DMS114 treated with DMSO at 0.1 percent for 48 hours (cell line): ENCODE measurements around the gene DNAJC19.
"Not testable (repeated sequence)": the region's sequence is repeated elsewhere in the genome, so short reads cannot be mapped to it uniquely, and the experiment has no call there.

ENCODE experiments used
- DNase-seq: peaks from one replicate; lab custom pipeline; 2025; ENCODE audit not compliant: unreplicated experiment; lab: John Stamatoyannopoulos, UW

Gene DNAJC19

DNA sequence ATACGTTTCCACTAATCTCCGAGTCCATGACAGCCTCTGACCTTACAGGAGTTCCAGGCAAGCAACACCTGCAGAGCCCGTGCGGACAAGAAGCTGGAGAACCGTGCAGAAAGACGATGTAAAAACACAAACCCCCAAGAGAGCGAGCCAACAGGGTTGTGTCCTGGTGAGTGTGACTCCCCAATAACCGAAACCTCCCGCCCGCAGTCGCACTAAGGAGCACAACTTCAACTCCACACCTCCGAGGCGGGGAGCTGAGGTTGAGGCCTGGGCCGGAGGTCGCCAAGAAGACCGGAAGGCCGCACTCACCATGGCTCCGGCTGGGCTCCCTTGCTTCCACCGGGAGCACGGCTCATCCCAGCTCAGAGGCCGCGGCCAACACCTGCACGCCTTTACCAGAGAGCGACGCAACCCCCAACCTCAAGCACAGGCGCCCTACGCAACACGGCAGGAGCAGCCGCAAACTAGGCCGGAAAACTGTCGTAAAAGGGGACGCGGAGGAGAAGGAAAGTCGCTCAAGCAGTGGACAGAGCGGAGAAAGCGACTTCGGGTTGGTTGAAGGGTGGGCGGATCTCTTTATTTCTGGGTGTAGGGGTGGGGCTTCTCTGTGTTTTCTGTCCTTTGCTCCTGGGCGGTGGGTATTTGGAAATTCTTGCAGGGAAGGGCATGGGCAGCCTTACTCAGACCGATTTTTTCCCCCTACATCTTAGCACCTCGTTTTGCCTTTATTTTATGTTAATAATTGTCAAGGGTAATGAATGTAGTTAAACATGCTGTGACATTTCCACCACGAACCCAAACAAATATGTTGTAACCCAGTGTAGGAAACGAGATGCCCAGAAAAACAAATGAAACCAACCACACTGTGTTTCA lies at the start of gene DNAJC19:
TSS of gene DNAJC19 (minus strand) at position 446 of the 873 bp plus-strand sequence. CDS start at position 312, 134 bp downstream.
- peak; percentile 98 for DNase-seq

- DNase-seq, result no peak
Observed at GRCh38 chr3:181030948-181031347, 41.4 kb upstream of the DNAJC19 start.

DNA sequence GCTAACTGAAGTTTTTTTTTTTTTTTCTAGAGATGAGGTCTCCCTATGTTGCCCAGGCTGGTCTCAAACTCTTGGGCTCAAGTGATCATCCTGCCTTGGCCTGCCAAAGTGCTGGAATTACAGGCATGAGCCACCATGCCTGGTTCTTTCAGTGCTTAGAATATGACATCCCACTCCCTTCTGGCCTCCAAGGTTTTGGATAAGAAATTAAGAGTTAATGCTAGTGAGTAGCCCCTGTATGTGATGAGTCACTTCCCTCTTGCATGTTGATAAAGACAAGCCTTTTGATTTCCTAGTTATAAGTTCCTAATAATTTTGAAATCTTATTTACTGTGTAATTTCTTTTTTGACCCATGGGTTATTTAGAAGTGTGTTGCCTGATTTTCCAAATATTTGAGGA lies 35.7 kb upstream of the DNAJC19 start:
- no peak for DNase-seq

- DNase-seq, result no peak
Observed at GRCh38 chr3:181017690-181018089, 28.2 kb upstream of the DNAJC19 start.

DNA sequence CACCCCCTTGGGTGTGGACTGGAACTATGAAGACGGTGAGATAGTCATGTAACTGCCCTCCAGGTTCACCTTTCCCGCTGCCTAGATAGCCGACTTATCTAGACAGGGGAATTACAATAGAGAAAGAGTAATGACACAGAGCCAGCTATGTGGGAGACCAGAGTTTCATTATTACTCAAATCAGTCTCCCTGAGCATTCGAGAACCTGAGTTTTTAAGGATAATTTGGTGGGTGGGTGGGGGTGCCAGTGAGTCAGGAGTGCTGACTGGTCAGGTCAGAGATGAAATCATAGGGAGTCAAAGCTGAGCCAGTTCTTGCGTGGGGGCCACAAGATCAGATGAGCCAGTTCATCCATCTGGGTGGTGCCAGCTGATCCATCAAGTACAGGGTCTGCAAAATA lies 19.7 kb upstream of the DNAJC19 start:
- DNase-seq, result no peak

GRCh38 chr3:181008796-181009195 lies 19.3 kb upstream of the DNAJC19 start:
- DNase-seq, result no peak

GRCh38 chr3:181007262-181007661 lies 17.7 kb upstream of the DNAJC19 start:
- no peak for DNase-seq

- no peak for DNase-seq
Observed at GRCh38 chr3:181006541-181006940, 17.0 kb upstream of the DNAJC19 start.

DNA sequence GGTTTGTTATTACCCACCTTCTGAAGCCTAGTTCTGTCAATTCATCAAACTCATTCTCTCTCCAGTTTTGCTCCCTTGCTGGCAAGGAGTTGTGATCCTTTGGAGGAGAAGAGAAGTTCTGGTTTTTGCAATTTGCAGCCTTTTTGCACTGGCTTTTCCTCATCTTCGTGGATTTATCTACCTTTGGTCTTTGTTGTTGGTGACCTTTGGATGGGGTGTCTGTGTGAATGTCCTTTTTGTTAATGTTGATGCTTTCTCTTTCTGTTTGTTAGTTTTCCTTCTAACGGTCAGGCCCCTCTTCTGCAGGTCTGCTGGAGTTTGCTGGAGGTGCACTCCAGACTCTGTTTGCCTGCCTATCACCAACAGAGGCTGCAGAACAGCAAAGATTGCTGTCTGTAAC lies 13.9 kb upstream of the DNAJC19 start:
- not testable (repeated sequence) for DNase-seq

GRCh38 chr3:181002331-181002730 lies 12.8 kb upstream of the DNAJC19 start:
- DNase-seq, result not testable (repeated sequence)

DNA sequence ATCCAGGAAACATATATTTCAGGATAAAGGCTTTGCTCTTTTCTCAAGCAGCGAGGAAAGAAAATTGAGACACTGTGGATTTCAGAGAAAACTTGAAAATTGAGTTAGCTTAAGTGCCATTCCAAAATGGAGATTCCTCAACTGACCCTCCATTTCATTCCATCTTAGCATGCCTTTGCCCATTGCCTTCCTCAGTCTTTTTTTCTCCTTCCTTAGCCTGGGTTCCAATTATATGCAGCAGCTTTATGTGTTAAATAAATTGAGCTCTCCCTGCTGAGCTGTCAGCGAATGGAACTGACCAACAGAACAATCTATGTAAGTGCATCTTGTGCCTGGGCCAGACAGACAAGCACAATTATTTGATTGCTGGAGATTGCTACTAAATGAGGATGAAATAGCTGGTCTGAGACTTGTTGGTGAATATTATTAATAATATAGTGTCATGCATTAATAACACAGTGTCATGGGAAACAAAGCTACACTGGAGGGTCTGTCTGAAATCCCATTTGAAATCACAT lies 6.9 kb upstream of the DNAJC19 start:
- DNase-seq, result no peak

- DNase-seq, result no peak
Observed at GRCh38 chr3:180990505-180990904, 969 bp upstream of the DNAJC19 start.

GRCh38 chr3:180987344-180987743 lies 2.2 kb downstream of the DNAJC19 start:
- DNase-seq, result no peak

DNA sequence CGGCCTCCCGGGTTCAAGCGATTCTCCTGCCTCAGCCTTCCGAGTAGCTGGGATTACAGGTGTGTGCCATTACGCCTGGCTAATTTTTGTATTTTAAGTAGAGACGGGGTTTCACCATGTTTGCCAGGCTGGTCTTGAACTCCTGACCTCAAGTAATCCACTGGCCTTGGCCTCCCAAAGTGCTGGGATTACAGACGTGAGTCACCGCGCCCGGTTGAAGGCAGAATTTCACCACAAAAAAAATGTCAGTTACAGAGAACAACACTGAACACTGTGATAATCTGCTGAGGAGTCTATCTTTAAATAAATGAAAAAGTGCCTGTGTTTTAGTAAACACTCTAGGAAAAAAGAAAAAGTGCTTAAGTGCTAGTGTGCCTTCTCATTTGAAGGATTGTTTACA lies 3.2 kb downstream of the DNAJC19 start:
- not testable (repeated sequence) for DNase-seq

DNA sequence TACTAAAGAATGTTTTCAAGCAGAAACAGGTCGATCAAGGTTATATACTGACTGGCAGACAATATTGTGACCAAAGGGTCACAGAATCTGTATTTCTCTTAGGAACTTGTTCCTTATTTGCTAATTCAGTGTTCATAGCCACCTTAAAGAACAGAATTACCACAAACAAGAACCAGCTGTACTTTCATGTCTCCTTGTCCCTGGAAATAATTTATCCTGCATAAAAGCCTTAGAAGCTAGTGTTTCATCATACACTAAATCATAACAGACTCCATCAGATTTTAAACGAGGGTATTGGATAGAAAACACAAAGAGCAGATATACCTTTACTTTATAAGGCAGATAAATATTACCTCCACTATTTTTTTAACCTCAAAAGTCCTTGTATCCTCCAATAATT lies 6.4 kb downstream of the DNAJC19 start:
- DNase-seq, result no peak

- no peak for DNase-seq
Observed at GRCh38 chr3:180981912-180982311, 7.6 kb downstream of the DNAJC19 start.

DNA sequence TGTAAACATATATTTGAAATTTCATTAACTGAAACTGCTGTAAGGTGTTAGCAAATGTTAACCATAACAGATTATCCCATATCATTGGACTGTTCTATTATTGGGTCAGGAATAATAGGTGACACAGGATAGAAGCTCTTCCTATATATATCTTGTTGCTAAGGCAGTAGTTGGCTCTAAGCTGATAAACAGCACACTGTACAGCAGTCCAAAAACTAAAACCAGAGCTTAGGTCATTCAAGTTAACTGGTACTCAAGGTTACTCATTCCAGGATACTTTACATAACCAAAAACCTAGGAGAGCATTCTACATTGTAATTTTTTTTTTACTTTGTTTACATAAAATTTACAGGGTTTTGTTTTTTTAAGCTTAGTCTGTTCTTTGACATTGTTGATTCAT lies 8.9 kb downstream of the DNAJC19 start:
- no peak for DNase-seq

DNA sequence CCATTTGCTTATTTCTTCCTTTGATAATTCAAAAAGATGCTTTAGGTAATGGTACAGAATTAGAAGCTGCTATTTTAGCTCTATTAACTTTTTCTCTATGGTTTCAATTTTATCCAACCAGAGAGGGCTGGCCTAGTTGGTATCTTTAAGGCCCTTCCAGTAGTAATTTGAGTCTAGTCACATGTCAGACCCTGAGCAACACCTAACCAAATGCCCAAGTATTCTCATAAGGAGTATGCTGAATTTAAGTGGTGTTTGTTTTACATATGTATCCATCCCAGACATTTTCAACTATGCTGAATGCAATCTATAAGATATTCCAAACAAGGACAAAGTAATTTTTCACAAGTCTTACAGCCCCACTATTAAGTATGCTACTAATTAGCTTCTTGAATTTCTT lies 9.6 kb downstream of the DNAJC19 start:
- no peak for DNase-seq

DNA sequence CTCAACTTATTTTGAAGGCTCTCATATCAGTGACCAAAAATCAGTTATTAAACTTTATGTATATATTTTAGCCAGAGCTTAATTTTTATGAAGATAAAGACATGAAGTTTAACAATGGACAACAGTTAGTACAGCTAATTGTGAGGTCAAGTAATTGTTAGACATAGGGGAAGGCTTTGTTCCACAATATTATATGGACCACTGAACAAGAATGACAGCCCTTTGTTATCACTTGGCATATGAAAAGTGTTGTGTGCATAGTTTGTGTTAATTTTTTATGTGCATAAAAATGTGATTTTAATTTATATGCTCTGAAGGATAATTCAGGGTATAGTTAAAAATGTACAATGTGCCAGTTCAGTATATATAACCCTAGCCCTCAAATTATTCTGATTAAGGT lies 12.0 kb downstream of the DNAJC19 start:
- DNase-seq, result no peak

DNA sequence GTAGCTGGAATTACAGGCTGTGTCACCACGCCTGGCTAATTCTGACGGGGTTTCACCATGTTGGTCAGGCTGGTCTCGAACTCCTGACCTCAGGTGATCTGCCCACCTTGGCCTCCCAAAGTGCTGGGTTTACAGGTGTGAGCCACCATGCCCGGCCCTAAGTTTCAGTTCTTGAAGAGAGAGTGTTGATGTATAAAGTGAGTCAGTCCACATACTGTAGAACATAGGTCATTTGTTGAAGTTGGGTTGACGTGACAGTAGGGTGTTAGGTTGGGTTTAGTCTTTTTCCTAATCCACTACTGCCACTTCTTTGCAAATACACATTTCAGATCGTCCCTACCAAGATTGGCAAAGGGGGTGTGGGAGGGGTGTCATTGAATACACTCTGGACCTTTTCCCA lies 15.2 kb downstream of the DNAJC19 start:
- DNase-seq, result no peak

DNA sequence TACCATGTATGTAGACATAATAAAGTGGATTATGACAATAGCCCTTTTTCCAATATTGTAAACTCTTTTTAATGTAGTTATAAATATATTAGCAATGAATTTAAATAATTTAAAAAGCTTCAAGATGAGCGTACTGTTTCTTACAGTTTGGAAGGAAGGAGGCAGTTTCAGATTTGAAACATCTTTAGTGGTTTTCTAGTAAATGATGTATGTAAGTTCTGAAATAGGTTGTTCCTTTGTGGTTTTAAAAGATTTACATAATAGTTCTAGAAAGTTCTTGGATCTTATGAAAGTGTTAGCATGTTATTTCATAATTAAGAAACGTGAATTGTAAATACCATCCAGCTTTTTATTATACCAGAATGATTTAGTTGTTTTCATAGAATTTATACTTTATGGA lies 16.0 kb downstream of the DNAJC19 start:
- no peak for DNase-seq

DNA sequence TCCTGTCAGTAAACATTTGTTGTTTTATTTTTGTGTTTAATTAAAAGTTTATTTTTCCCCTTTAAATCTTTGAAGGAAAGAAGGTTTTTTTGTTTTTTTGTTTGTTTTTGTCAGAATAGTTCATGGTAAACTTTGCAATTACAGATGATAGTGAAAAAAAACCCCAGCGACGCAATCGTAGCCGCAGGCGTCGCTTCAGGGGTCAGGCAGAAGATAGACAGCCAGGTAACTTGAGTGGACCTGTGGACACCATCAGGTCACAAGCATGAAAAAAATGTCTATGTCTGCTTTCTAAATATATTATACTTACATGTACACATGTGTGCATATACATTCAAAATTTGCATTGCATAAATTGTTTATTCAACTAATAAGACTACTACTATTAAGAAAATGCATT lies 18.6 kb downstream of the DNAJC19 start:
- no peak for DNase-seq

DNA sequence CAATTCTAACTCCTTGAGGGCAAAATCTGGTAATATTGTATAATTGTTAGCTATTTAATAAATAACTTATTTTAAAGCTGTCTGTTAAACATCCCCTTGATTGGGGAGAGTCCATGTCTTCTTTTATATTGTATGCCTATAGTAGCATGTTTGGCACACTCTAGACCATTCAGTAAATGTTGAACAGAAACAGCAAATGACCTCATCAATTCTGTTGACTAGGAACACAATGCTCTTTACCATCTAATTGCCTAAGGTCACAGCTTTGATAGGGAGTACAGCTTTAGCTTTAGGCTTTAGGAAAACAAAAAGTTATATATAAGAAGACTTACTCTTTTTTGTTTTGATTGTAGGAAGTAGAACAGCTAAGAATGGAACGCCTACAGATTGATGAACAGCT lies 27.0 kb downstream of the DNAJC19 start:
- DNase-seq, result no peak
